CD4-positive, CD25-positive, alpha-beta regulatory T cell (primary cell): Measurements from ENCODE around the gene OPCML. TPM values are rescaled to one million over a fixed set of nuclear protein-coding genes. Genes with fewer than 3 reads are reported as not detected.
A peak's percentile ranks its signal among the peaks of the same experiment; 100 is the strongest.

Experiments
- ATAC-seq, 2 donors: fragments of 150-1000 bp; cut with Tn5 transposase; one replicate each; pipeline ENCODE4 v1.10.0; 2021; ENCODE audit warnings: low read depth in 2 of 2, moderate number of reproducible peaks in 2 of 2, moderate library complexity in 1 of 2
- DNase-seq, 3 donors: peaks; one replicate each; pipeline versions ENCODE4 v3.0.0 to v3.0.0-alpha.2; 2012 to 2022; ENCODE audit warnings: mixed read lengths in 1 of 3
- H3K27ac ChIP-seq: one replicate; pipeline ENCODE4 v1.7.0; 2013; ENCODE audit warnings: mild to moderate bottlenecking, low read length; ENCODE audit not compliant: insufficient read depth, poor library complexity, severe bottlenecking
- H3K27me3 ChIP-seq: one replicate; pipeline ENCODE4 v1.7.0; 2013; ENCODE audit warnings: low read length; ENCODE audit not compliant: control insufficient read depth, insufficient read depth
- H3K36me3 ChIP-seq: one replicate; pipeline ENCODE4 v1.7.0; 2013; ENCODE audit warnings: mild to moderate bottlenecking, low read length, moderate library complexity; ENCODE audit not compliant: control insufficient read depth, insufficient read depth
- H3K4me1 ChIP-seq: 2 replicates; pipeline ENCODE4 v1.7.0; 2013; ENCODE audit warnings: mild to moderate bottlenecking, low read length; ENCODE audit not compliant: insufficient read depth, control insufficient read depth, poor library complexity, severe bottlenecking
- H3K4me3 ChIP-seq: one replicate; pipeline ENCODE4 v1.7.0; 2013; ENCODE audit warnings: low read depth, mild to moderate bottlenecking, low read length, moderate library complexity
- H3K9me3 ChIP-seq, 2 experiments: 1 replicate in 1 of 2; 2 replicates in 1 of 2; pipeline ENCODE4 v1.7.0; 2013; ENCODE audit warnings: low read length in 2 of 2, mild to moderate bottlenecking in 1 of 2, moderate library complexity in 1 of 2; ENCODE audit not compliant: control insufficient read depth in 2 of 2
- H3K27ac Mint-ChIP-seq, 3 donors: one replicate each; pipeline ENCODE4 v1.8.0; 2020 to 2022; ENCODE audit warnings: mild to moderate bottlenecking in 3 of 3, mixed read lengths in 3 of 3, moderate library complexity in 2 of 3
- H3K27me3 Mint-ChIP-seq: one replicate; pipeline ENCODE4 v1.8.0; 2022; ENCODE audit warnings: mild to moderate bottlenecking, mixed read lengths
- H3K36me3 Mint-ChIP-seq: one replicate; pipeline ENCODE4 v1.8.0; 2020; ENCODE audit warnings: mixed read lengths
- H3K4me1 Mint-ChIP-seq, 4 donors: one replicate each; pipeline ENCODE4 v1.8.0; 2020 to 2022; ENCODE audit warnings: mixed read lengths in 4 of 4, mild to moderate bottlenecking in 1 of 4
- H3K4me3 Mint-ChIP-seq, 4 donors: one replicate each; pipeline ENCODE4 v1.8.0; 2020 to 2022; ENCODE audit warnings: mild to moderate bottlenecking in 4 of 4, mixed read lengths in 4 of 4, moderate library complexity in 3 of 4
- H3K9me3 Mint-ChIP-seq, 7 donors: one replicate each; pipeline ENCODE4 v1.8.0; 2020 to 2022; ENCODE audit warnings: mixed read lengths in 7 of 7, mild to moderate bottlenecking in 3 of 7, moderate library complexity in 2 of 7
- polyA plus RNA-seq, 4 donors: library from polyadenylated mRNA; unstranded; fragments of 300-500 nt; fragmentation: Illumina TruSeq; gene quantifications; one replicate each; pipeline ENCODE4 v1.2.3, GENCODE V29; 2021
- total RNA-seq: library from RNA; stranded (reverse); gene quantifications from one replicate; pipeline ENCODE4 v1.2.3, GENCODE V29; 2022

Gene OPCML
- total and polyA plus RNA-seq, 5 donors from 2014 or later, result not detected

- Histone ChIP-seq H3K4me1 (no peaks in the 10 kb centered on the region), H3K9me3 (no peaks in the 10 kb centered on the region), H3K27me3 (no peaks in the 10 kb centered on the region), H3K27ac (no peak overlapping the region), H3K36me3 (no peaks in the 10 kb centered on the region), H3K4me3 (no peak overlapping the region)
- no peaks in the 10 kb centered on the region for H3K4me1 Mint-ChIP-seq
- peaks cover 0 to 2% (median 0%) of the 10 kb centered on the region in 7 donors for H3K9me3 Mint-ChIP-seq
- H3K27ac Mint-ChIP-seq, result no peak overlapping the region
- DNase-seq (no peak), ATAC-seq (no peak)
- H3K4me3 Mint-ChIP-seq, result no peak overlapping the region
- H3K27me3 Mint-ChIP-seq, result no peaks in the 10 kb centered on the region
- no peaks in the 10 kb centered on the region for H3K36me3 Mint-ChIP-seq
Measured at GRCh38 chr11:132780046-132780445, 752.3 kb downstream of the OPCML start.

- Mint-ChIP-seq H3K27ac (no peak overlapping the region), H3K4me3 (no peak overlapping the region), H3K9me3 (peaks cover 0 to 3% (median 0%) of the 10 kb centered on the region in 7 donors), H3K27me3 (no peaks in the 10 kb centered on the region), H3K36me3 (no peaks in the 10 kb centered on the region), H3K4me1 (no peaks in the 10 kb centered on the region)
- no peaks in the 10 kb centered on the region for H3K36me3 ChIP-seq
- no peaks in the 10 kb centered on the region for H3K27me3 ChIP-seq
- no peak overlapping the region for H3K27ac ChIP-seq
- DNase-seq, result no peak
- H3K9me3 ChIP-seq, result no peaks in the 10 kb centered on the region
- no peak overlapping the region for H3K4me3 ChIP-seq
- no peak for ATAC-seq
- no peaks in the 10 kb centered on the region for H3K4me1 ChIP-seq
Measured at GRCh38 chr11:132779497-132779896, 752.8 kb downstream of the OPCML start.

- Mint-ChIP-seq H3K4me1 (no peaks in the 10 kb centered on the region), H3K36me3 (no peaks in the 10 kb centered on the region), H3K9me3 (peaks cover 0 to 5% (median 0%) of the 10 kb centered on the region in 7 donors), H3K27ac (no peak overlapping the region), H3K27me3 (no peaks in the 10 kb centered on the region), H3K4me3 (no peak overlapping the region)
- DNase-seq (no peak), ATAC-seq (no peak)
- Histone ChIP-seq H3K27me3 (no peaks in the 10 kb centered on the region), H3K4me3 (no peak overlapping the region), H3K9me3 (no peaks in the 10 kb centered on the region), H3K36me3 (no peaks in the 10 kb centered on the region), H3K4me1 (no peaks in the 10 kb centered on the region), H3K27ac (no peak overlapping the region)
Measured at GRCh38 chr11:132777067-132777975, 755.0 kb downstream of the OPCML start.

DNA sequence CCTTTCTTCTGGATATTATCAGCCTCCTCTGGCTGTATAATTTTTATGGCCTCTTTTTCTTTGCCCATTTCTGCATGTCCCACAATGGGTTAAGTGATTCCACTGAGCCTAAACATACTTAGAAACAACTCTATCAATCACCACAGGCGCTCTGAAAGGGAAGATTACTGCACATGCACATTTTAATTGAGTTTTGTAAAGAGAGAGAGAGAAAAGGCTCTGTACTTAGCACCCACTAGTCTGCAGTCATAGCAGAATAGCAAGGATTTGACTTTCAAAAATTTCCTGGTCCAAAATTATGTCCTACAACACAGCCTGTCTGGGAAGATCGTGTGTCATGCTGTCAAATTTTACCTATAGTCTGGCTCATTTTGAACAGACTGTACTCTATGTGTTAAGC, 758.5 kb downstream of the OPCML start:
- no peaks in the 10 kb centered on the region for H3K36me3 Mint-ChIP-seq
- ATAC-seq (no peak), DNase-seq (no peak)
- H3K9me3 ChIP-seq, result no peaks in the 10 kb centered on the region
- H3K4me3 Mint-ChIP-seq, result no peak overlapping the region
- H3K36me3 ChIP-seq, result no peaks in the 10 kb centered on the region
- H3K27me3 Mint-ChIP-seq, result no peaks in the 10 kb centered on the region
- H3K4me1 ChIP-seq, result no peaks in the 10 kb centered on the region
- peaks cover 0 to 7% (median 0%) of the 10 kb centered on the region in 7 donors for H3K9me3 Mint-ChIP-seq
- H3K27me3 ChIP-seq, result no peaks in the 10 kb centered on the region
- no peak overlapping the region for H3K4me3 ChIP-seq
- H3K27ac ChIP-seq, result no peak overlapping the region
- no peaks in the 10 kb centered on the region for H3K4me1 Mint-ChIP-seq
- no peak overlapping the region for H3K27ac Mint-ChIP-seq

DNA sequence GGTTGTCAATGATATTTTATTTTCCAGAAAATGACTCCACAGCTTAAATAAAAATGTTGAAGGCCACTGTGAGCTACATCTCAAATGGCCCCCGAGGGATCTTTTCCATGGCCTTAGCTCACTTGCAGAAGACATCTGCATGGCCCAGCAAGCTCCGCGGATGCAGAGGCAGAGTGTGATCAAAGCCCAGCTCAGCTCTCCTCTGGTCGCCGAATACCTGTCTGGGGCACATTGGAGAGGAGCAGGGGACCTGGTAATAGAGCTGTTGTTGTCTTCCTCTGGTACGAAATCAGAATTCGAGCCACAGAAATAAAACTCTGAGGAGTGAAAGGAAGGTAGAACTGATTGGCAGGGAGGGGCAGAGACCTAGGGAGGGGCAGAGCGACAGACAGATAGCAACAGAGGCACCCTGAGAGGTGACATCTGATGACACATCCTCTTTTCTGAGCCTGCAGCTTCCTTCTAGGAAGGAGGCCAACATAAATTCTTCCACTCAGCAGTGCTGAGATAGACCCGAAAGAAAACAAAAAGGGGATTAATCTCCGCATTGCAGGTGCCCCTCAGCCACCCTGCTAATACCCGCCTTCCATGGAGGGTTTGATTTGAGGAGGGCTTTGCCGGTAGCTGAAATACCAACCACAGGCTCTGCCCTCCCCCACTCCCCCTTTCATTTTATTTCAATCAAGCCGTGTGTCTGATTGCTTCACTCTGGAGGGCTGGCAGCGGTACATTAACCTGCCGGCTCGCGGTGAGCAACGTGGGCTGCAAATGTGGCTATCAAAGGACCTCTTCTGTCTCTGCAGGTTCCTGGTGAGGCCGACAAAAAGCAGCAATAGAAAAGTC, 759.4 kb downstream of the OPCML start:
- Histone ChIP-seq H3K4me1 (no peaks in the 10 kb centered on the region), H3K4me3 (no peak overlapping the region), H3K27me3 (no peaks in the 10 kb centered on the region), H3K9me3 (no peaks in the 10 kb centered on the region), H3K36me3 (no peaks in the 10 kb centered on the region), H3K27ac (no peak overlapping the region)
- H3K4me3 Mint-ChIP-seq, result peak overlapping the region in 1 of 4 donors; percentile 2
- H3K27ac Mint-ChIP-seq, result no peak overlapping the region
- H3K36me3 Mint-ChIP-seq, result no peaks in the 10 kb centered on the region
- no peaks in the 10 kb centered on the region for H3K4me1 Mint-ChIP-seq
- H3K27me3 Mint-ChIP-seq, result no peaks in the 10 kb centered on the region
- DNase-seq (no peak), ATAC-seq (no peak)
- peaks cover 0 to 7% (median 0%) of the 10 kb centered on the region in 7 donors for H3K9me3 Mint-ChIP-seq

GRCh38 chr11:132771746-132772145, 760.6 kb downstream of the OPCML start:
- Mint-ChIP-seq H3K36me3 (no peaks in the 10 kb centered on the region), H3K27me3 (no peaks in the 10 kb centered on the region), H3K27ac (no peak overlapping the region), H3K4me3 (no peak overlapping the region), H3K4me1 (no peaks in the 10 kb centered on the region), H3K9me3 (peaks cover 0 to 7% (median 0%) of the 10 kb centered on the region in 7 donors)
- Histone ChIP-seq H3K27ac (no peak overlapping the region), H3K4me1 (no peaks in the 10 kb centered on the region), H3K36me3 (no peaks in the 10 kb centered on the region), H3K4me3 (no peak overlapping the region), H3K27me3 (no peaks in the 10 kb centered on the region), H3K9me3 (no peaks in the 10 kb centered on the region)
- no peak for ATAC-seq
- no peak for DNase-seq

- H3K4me1 ChIP-seq, result no peaks in the 10 kb centered on the region
- H3K36me3 ChIP-seq, result no peaks in the 10 kb centered on the region
- ATAC-seq, result no peak
- no peaks in the 10 kb centered on the region for H3K27me3 Mint-ChIP-seq
- H3K36me3 Mint-ChIP-seq, result no peaks in the 10 kb centered on the region
- no peak overlapping the region for H3K4me3 ChIP-seq
- H3K27ac Mint-ChIP-seq, result no peak overlapping the region
- no peak for DNase-seq
- no peak overlapping the region for H3K27ac ChIP-seq
- H3K9me3 Mint-ChIP-seq, result peaks cover 0 to 7% (median 0%) of the 10 kb centered on the region in 7 donors
- H3K4me1 Mint-ChIP-seq, result no peaks in the 10 kb centered on the region
- H3K9me3 ChIP-seq, result no peaks in the 10 kb centered on the region
- no peaks in the 10 kb centered on the region for H3K27me3 ChIP-seq
- no peak overlapping the region for H3K4me3 Mint-ChIP-seq
Measured at GRCh38 chr11:132770829-132771530, 761.3 kb downstream of the OPCML start.
